IPS-20b (cell line): Measurements from ENCODE around the gene TSPAN18.
A peak's percentile ranks its signal among the peaks of the same experiment; 100 is the strongest.

Source experiments
- H3K27ac ChIP-seq: one replicate; pipeline ENCODE4 v1.5.1; 2013; ENCODE audit warnings: low read length
- H3K27me3 ChIP-seq: 2 replicates; pipeline ENCODE4 v1.6.1; 2013; ENCODE audit warnings: mild to moderate bottlenecking, low read length, inconsistent platforms; ENCODE audit not compliant: insufficient read depth
- H3K36me3 ChIP-seq: 2 replicates; pipeline ENCODE4 v1.6.1; 2013; ENCODE audit warnings: low read depth, mild to moderate bottlenecking, inconsistent platforms, low read length, moderate library complexity; ENCODE audit not compliant: insufficient read depth
- H3K4me1 ChIP-seq: 2 replicates; pipeline ENCODE4 v1.6.1; 2013; ENCODE audit warnings: mild to moderate bottlenecking, control low read depth, inconsistent platforms, low read length, moderate library complexity; ENCODE audit not compliant: insufficient read depth
- H3K4me3 ChIP-seq: 2 replicates; pipeline ENCODE4 v1.5.1; 2013; ENCODE audit warnings: mild to moderate bottlenecking, low read length, inconsistent platforms
- H3K9ac ChIP-seq: 2 replicates; pipeline ENCODE4 v1.6.1; 2013; ENCODE audit warnings: low read depth, mild to moderate bottlenecking, inconsistent platforms, low read length, moderate library complexity
- H3K9me3 ChIP-seq: 2 replicates; pipeline ENCODE4 v1.6.1; 2013; ENCODE audit warnings: mild to moderate bottlenecking, low read depth, low read length, inconsistent platforms; ENCODE audit not compliant: insufficient read depth

Gene TSPAN18

GRCh38 chr11:44954051-44954906 lies 227.5 kb downstream of the TSPAN18 start:
- Histone ChIP-seq H3K27ac (no peak overlapping the region), H3K4me1 (peaks cover 28% of the 10 kb centered on the region), H3K27me3 (peaks cover 28% of the 10 kb centered on the region; the same call in 1 of the 2 replicates), H3K36me3 (no peaks in the 10 kb centered on the region), H3K4me3 (peak overlapping the region; percentile 21; the same call in 1 of the 2 replicates), H3K9ac (no peak overlapping the region), H3K9me3 (no peaks in the 10 kb centered on the region)

- H3K27me3 ChIP-seq = peaks cover 28% of the 10 kb centered on the region; the same call in 1 of the 2 replicates
- no peaks in the 10 kb centered on the region for H3K36me3 ChIP-seq
- no peaks in the 10 kb centered on the region for H3K9me3 ChIP-seq
- H3K27ac ChIP-seq = no peak overlapping the region
- H3K9ac ChIP-seq = no peak overlapping the region
- peaks cover 33% of the 10 kb centered on the region for H3K4me1 ChIP-seq
- H3K4me3 ChIP-seq = no peak overlapping the region
Measured at GRCh38 chr11:44955015-44955738, 228.4 kb downstream of the TSPAN18 start.

GRCh38 chr11:44957040-44957515 lies 230.3 kb downstream of the TSPAN18 start:
- Histone ChIP-seq H3K9ac (peak overlapping the region; percentile 26; the same call in 1 of the 2 replicates), H3K36me3 (no peaks in the 10 kb centered on the region), H3K27me3 (peaks cover 28% of the 10 kb centered on the region; the same call in 1 of the 2 replicates), H3K9me3 (no peaks in the 10 kb centered on the region), H3K27ac (no peak overlapping the region), H3K4me3 (peak overlapping the region; percentile 50; the same call in 1 of the 2 replicates), H3K4me1 (peaks cover 43% of the 10 kb centered on the region)

- Histone ChIP-seq H3K9ac (no peak overlapping the region), H3K9me3 (no peaks in the 10 kb centered on the region), H3K4me1 (peaks cover 47% of the 10 kb centered on the region), H3K4me3 (no peak overlapping the region), H3K27me3 (peaks cover 28% of the 10 kb centered on the region; the same call in 1 of the 2 replicates), H3K36me3 (no peaks in the 10 kb centered on the region), H3K27ac (no peak overlapping the region)
Measured at GRCh38 chr11:44957776-44958564, 231.2 kb downstream of the TSPAN18 start.

GRCh38 chr11:44959064-44959463 lies 232.3 kb downstream of the TSPAN18 start:
- peaks cover 28% of the 10 kb centered on the region; the same call in 1 of the 2 replicates for H3K27me3 ChIP-seq
- H3K4me3 ChIP-seq = no peak overlapping the region
- peaks cover 42% of the 10 kb centered on the region; the same call in 1 of the 2 replicates for H3K4me1 ChIP-seq
- no peaks in the 10 kb centered on the region for H3K9me3 ChIP-seq
- no peak overlapping the region for H3K27ac ChIP-seq
- H3K36me3 ChIP-seq = no peaks in the 10 kb centered on the region
- no peak overlapping the region for H3K9ac ChIP-seq

GRCh38 chr11:44960200-44960845 lies 233.6 kb downstream of the TSPAN18 start:
- H3K27me3 ChIP-seq = peaks cover 28% of the 10 kb centered on the region; the same call in 1 of the 2 replicates
- H3K9me3 ChIP-seq = no peaks in the 10 kb centered on the region
- no peak overlapping the region for H3K4me3 ChIP-seq
- H3K36me3 ChIP-seq = no peaks in the 10 kb centered on the region
- peak overlapping the region; percentile 42 for H3K27ac ChIP-seq
- H3K4me1 ChIP-seq = peaks cover 33% of the 10 kb centered on the region; the same call in 1 of the 2 replicates
- H3K9ac ChIP-seq = peak overlapping the region; percentile 42; the same call in 1 of the 2 replicates

GRCh38 chr11:44962464-44962863 lies 235.7 kb downstream of the TSPAN18 start:
- Histone ChIP-seq H3K27me3 (peaks cover 12% of the 10 kb centered on the region; the same call in 1 of the 2 replicates), H3K27ac (no peak overlapping the region), H3K36me3 (no peaks in the 10 kb centered on the region), H3K4me1 (peaks cover 25% of the 10 kb centered on the region; the same call in 1 of the 2 replicates), H3K9ac (no peak overlapping the region), H3K4me3 (no peak overlapping the region), H3K9me3 (no peaks in the 10 kb centered on the region)

- Histone ChIP-seq H3K4me1 (peaks cover 29% of the 10 kb centered on the region; the same call in 1 of the 2 replicates), H3K9ac (no peak overlapping the region), H3K4me3 (no peak overlapping the region), H3K9me3 (no peaks in the 10 kb centered on the region), H3K27ac (no peak overlapping the region), H3K27me3 (peaks cover 5% of the 10 kb centered on the region; the same call in 1 of the 2 replicates), H3K36me3 (no peaks in the 10 kb centered on the region)
Measured at GRCh38 chr11:44963136-44963535, 236.4 kb downstream of the TSPAN18 start.

GRCh38 chr11:44963948-44964347 lies 237.2 kb downstream of the TSPAN18 start:
- 0 out of 2 replicates have a peak overlapping the region, but pooled peaks have one; percentile 10 for H3K9ac ChIP-seq
- no peak overlapping the region for H3K27ac ChIP-seq
- H3K4me3 ChIP-seq = no peak overlapping the region
- H3K4me1 ChIP-seq = peaks cover 29% of the 10 kb centered on the region; the same call in 1 of the 2 replicates
- no peaks in the 10 kb centered on the region for H3K36me3 ChIP-seq
- H3K27me3 ChIP-seq = no peaks in the 10 kb centered on the region; the same call in 1 of the 2 replicates
- no peaks in the 10 kb centered on the region for H3K9me3 ChIP-seq

- no peaks in the 10 kb centered on the region for H3K36me3 ChIP-seq
- no peak overlapping the region for H3K27ac ChIP-seq
- no peaks in the 10 kb centered on the region for H3K9me3 ChIP-seq
- no peak overlapping the region for H3K9ac ChIP-seq
- H3K4me3 ChIP-seq = no peak overlapping the region
- H3K27me3 ChIP-seq = no peaks in the 10 kb centered on the region
- peaks cover 29% of the 10 kb centered on the region; the same call in 1 of the 2 replicates for H3K4me1 ChIP-seq
Measured at GRCh38 chr11:44964526-44965209, 237.9 kb downstream of the TSPAN18 start.
